Left renal pelvis (tissue), 4 donors: ENCODE measurements around the gene DAGLA. TPM values are rescaled to one million over a fixed set of nuclear protein-coding genes. Genes with fewer than 3 reads are reported as not detected.
"Not testable (repeated sequence)": the region's sequence is repeated elsewhere in the genome, so short reads cannot be mapped to it uniquely, and the experiment has no call there.

Experiments used
- DNase-seq, 4 donors: peaks; one replicate each; pipeline ENCODE4 v3.0.0-alpha.2; 2013; ENCODE audit warnings: low read depth in 4 of 4, low spot score in 3 of 4
- polyA plus RNA-seq, 4 donors: library from polyadenylated mRNA; unstranded; fragments of 120-200 nt; gene quantifications; one replicate each; pipeline ENCODE4 v1.2.1, GENCODE V29; 2013; ENCODE audit not compliant: insufficient read length in 4 of 4

The DAGLA gene
- polyA plus RNA-seq, 4 donors, result 3.0 to 4.2 (median 3.3) TPM

DNA sequence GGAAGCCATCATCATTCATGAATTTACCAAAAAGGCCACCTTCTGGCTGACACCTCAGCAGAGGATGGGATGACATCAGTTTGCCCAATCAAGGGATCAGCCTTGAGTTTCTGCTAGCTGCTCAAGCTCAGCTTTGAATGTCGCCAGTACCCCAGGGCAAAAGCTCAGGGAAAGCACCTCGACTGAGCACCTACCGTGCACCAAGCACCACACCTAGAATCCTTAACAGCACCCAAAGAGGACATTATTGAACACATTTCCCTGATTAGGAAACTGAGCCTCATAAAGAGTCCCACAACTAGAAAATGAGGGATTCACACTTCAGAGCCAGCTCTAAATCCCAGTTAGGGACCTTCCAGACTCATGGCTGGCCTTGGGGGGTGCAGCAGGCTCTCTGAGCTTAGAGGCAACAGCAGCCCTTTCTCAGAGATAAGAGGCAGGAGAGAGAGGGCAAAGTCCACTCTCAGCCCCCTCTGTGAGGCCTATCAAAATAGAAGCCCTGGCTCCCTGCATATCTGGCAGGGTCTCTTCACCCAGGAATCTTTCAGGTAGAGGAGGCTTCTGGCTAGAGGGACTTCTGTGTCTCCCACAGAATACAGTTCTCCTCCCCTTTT, 13.4 kb upstream of the DAGLA start:
- DNase-seq, result no peak

DNA sequence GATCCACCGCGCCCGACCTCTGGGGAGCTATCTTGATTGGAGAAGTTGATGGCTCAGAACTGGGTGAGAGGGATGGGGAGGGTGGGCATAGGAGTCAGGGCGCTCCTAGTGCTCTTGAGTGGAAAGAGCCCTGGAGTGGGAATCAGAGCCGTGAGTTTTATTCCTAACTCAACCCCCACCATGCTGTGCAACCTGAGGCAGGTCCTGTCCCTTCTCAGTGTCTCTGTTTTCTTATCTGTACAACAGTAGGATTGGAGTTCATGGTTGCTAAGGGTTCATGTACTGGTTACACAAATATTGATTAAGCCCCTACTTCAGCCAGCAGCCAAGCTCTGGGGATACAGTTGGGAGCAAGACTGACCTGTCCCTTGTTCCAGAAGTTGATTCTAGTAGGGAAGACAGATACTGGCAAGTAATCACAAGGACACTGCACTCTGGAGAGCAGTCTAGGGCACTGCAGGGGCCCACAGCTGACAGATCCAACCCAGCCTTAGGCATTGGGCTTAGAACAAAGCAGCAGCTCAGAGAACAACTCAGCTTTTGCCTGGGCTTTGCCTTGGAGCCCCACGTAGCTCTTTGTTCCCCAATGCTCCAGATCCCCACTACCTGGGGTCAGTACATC, 12.4 kb upstream of the DAGLA start:
- DNase-seq, result no peak

DNA sequence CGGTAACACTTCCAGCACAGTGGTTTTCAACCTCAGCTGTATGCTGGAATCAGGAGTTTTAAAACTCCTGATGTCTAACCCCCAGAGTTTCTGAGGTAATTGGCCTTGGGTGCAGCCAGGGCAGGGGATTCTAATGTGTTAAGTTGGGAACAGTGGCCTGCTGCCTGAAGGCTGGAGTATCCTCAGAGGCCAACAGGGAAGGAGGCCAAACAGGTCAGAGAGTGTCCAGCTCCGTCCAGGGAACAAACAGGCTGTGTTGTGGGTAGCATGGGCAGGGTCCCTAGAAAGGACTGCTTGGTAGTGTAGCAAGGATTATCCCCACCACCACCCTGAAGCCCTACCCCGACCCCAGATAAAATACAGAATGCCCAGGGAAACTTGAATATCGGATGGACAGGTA, 10.8 kb upstream of the DAGLA start:
- DNase-seq, result no peak

DNA sequence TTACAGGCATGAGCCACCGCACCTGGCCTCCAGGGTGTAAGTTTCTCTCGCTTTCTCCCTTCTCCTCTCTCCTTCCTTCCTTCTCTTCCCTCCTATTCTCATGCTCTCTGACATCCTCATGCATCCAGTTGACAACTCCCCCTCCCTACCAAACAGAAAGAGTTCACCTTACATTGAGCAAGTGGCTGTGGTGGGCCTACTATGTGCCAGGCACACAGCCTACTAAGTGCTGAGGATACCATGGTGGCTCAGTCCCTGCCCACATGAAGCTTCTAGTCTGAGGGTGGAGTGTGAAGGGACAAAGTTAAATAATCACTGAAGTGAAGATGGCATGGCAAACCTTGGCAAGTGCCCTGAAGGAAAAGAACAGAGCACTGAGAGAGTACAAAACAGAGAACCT, 9.6 kb upstream of the DAGLA start:
- DNase-seq, result no peak

DNA sequence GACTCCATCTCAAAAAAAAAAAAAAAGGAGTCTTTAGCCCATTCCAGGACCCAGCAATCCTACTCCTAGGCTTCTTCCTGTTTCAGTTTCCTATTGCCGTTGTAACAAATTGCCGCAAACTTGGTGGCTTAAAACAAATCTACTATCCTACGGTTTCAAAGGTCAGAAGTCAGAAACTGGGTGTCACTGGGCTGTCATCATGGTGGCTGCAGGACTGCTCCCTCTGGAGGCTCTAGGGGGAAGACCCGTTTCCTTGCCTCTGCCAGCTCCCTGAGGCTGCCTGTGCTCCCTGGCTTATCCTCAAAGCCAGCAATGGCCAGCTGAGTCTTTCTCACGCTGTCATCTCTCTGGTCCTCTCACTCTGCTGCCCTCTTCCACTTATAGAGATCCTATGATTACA, 8.7 kb upstream of the DAGLA start:
- no peak for DNase-seq

DNA sequence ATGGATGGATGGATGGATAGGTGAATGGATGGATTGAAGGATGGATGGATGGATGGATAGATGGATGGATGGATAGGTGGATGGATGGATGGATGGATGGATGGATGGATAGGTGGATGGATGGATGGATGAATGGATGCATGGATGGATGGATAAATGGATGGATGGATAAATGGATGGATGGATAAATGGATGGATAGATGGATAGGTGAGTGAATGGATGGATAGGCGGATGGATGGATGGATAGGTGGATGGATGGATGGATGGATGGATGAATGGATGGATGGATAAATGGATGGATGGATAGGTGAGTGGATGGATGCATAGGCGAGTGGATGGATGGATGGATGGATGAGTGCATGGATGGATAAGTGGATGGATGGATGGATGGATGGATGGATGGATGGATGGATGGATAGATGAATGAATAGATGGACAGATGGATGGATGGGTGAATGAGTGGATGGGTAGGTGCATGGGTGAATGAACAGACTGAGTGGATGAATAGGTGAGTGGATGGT, 6.2 kb upstream of the DAGLA start:
- DNase-seq, result not testable (repeated sequence)

DNA sequence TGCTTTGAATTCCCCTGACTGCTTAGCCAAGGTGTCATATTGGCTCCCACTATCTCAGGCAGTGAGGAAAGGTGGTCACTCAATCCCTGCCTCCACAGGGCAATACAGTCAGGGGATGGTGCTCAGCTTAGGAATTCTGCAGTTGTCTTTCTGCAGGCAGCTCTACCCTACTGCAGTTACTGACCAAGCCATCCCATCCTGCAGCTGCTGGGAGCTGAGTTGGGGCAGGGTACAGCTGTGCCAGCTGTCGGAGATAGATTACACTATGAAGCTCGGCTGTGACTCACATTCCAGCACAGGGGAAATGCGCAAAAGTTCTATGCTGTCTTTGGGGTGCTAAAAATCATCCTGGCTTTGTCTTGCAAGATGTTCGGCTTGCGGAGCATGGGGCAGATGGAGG, 4.4 kb upstream of the DAGLA start:
- no peak for DNase-seq

DNA sequence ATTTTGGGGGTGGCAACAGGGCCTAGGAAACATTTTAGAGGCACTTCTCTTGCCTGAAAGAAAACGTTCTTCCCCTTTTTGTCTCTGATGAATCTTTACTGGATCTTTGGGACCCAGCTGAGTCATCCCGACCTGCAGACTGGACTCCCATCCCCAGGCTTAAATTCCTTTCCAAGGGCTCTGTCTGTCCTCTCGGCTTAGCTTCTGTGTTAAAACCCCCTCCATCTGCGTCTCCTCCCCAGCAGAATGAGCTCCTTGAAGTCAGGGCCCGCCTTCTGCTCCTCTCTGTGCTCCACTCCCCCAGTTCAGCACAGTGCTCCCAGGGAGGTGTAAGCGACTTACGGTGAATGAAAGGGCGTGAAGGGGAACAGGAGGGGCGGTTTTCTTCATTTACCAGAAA, 895 bp upstream of the DAGLA start:
- DNase-seq, result no peak

DNA sequence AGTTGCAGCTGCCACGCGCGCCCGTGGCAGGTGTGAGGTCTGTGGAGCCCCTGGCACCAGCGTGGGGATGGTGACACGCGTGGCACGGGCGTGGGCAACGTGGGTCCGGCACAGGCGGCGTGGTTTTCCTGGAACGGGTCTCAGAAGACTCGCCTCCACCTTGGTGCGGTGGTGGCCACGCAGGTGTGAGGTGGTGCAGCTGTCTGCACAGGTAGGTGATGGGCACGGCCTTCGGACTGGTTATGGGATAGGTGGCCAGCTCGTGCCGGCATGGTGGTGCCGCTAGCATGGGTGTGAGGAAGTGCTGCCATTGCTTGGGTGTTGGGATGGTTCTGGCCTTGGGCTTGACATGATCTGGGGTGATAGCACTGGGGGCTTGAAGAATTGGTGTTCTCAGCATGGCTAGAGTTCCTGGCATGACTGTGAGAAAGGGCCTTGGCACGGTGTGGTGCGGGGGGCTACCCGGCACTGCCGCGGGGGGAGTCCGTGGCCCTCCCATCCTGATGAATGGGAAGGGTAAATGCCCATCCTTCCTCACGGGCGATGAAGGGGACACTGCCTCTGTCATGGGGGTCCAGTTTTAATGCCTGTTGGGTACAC, 531 bp downstream of the DAGLA start:
- DNase-seq, result no peak

DNA sequence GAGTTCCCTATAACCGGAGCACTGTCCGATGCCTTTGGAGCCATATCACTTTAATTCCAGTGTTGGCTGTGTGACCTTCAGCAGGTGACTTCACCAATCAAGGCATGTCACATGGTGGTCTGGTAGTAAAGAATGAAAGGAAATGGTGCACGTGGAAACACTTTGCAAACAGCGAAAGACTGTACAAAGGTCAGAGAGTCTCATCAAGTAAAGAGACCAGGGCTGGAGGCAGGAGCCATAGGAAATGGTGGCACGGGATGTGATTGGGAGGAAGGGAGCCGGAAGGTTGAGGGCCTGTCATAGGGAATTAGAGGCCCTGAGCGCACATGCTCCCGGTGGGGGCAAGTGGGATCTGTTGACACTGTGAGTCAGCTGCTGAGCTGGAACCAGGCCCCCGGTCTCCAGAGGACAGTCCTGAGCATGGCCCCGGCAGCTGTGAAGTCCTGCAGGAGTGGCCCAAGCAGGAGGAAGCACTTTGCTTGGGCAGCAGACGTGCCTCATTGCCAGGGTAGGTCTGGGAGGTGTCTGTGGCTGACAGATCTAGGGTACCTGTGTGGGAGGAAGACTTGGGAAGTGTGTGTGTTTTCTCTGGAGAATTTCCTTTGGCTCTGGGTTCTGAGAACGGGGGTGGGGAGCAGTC, 2.0 kb downstream of the DAGLA start:
- DNase-seq, result no peak

DNA sequence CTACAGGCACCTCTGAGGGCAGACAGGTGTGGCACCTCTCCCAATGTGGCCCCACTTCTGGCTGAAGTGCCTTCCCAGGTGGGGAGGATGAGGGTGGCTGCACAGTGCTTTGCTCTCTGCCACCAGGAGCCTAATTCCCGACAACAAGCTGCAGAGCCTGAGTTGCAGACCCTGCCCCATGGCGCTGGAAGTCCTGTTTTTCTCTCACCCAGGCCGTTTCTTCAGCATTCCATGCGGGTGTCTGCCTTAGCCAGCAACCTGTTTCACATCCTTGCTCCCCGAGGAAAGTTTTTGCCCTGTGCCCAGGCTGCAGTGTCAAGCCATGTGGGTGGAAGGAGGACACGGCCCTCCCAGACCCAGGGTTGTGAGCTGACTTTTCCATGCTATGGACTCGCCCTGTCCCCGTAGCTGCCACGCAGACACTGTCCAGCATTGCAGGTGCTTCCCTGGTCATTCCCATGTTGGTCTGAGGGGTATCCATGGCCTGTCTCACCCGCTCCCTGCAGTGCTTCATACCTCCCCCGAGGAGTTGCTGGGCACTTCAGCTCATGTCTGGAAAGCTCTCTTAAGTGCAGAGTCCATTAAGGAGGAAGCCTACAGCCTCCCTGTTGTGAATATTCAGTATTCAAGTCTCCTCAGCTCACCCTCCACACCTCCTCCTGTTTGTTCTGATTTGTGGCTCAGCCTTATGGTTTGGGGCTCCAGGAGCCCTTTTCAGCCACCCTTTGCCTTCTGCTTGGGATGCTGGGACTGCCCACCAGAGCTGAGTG, 2.9 kb downstream of the DAGLA start:
- no peak for DNase-seq

DNA sequence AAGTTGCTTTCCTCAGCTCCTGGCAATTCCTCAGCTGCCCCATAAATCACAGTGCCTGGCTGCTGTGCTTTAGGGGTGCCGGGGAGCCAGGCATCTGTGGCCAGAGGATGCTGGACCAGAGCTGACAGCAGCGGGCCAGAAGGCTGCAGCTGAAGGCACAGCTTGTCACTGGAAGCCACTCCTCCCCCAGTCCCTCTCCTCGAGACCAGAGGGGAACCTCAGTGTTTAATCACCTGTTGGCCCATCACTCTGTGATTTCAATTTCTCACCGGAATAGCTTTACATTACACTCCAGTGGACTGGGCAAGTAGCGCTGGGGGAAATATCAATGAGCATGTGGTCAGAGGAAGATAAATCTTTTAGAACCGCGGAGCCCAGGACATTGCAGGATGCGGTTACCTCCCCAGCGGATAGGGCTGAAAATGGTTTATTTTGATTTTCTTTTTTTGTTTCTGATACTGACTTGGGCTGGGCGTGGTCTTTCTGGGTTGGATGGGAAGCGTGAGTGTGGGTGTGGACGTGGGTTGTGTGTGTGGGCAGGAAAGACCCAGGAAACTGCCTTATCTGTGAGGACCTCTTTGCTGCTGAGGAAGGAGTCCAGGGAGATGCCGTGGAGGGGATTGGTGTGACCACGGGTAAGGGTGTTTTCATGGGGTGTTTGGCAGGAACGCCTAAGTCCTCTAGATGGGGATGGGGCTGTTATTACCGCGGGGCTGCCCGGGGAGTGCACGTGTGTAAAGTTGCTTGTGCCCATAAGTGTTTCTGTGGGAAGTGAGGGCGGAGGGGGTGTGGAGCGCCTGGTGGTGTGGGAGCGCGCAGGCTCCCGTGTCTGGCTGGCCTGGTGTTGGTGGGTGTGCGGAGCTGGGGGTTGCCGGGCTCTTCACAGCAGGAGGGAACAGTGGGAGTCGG, 4.0 kb downstream of the DAGLA start:
- no peak for DNase-seq

DNA sequence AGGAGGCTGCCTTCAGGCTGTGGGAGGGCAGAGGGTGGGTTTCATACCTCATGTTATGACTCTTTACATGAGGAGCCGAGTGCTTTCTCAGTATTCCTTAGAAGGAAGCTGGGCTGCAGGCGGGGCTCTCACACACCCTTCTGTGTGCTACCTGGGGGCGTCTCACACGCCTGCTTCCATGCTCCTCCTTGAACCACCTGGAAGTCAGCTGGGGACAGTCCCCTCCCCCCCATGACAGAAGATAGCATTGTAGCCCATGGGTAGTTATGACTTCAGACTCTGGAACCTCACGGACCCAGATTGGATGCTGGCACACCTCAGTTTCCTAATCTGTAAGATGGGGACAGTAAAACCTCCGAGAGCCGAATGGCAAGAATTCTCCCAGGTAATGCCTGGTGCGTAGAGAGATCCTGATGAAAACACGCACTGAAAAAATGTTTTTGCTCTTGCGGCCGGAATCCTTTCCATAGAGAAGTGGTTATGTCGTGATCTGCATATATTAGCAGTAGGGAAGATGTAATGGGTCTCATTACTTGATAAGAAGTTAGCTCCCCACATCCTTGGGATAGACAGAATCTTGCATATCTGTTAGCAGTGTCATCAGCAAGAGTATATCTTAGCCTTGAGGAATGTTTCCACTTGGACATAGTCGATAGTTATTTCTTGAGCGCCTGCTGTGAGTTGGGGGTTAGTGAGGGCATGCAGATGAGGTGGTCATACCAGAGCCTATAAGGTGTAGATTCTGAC, 4.9 kb downstream of the DAGLA start:
- no peak for DNase-seq

DNA sequence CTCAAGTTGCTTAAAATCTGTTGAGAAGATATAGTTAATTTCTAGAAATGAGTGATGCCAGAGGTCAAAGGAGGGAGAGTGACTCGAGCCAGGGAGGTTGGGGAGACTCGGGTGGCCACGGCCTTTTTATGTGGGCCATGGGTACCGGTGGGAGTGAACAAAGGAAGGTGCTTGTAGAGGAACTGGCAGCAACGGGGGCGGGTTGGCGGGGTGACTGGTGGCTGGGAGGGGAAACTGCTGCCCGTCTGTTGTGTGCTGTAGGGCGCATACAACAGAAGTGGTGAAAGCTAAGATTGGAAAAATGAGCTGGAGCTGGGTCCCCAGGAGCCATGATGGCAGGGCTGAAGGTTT, 5.4 kb downstream of the DAGLA start:
- no peak for DNase-seq

DNA sequence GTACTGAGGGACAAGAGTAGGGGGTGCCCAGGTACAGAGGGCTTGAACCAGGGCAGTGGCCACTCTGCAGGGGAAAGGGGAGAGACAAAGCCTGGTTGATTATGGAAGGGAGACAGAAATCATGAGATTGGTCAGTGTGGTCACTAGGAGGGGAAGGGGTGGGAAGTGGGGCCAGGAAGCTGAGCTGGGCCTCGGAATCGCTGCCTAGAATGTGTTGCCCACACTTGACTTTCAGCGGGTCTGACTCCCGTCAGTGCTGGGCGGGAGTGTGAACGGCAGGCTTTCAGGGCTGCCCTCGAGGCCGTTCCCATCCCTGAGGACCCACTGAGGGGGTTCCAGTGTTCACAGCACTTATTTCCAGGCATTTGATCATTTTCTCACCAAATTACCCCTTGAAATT, 5.9 kb downstream of the DAGLA start:
- no peak for DNase-seq

DNA sequence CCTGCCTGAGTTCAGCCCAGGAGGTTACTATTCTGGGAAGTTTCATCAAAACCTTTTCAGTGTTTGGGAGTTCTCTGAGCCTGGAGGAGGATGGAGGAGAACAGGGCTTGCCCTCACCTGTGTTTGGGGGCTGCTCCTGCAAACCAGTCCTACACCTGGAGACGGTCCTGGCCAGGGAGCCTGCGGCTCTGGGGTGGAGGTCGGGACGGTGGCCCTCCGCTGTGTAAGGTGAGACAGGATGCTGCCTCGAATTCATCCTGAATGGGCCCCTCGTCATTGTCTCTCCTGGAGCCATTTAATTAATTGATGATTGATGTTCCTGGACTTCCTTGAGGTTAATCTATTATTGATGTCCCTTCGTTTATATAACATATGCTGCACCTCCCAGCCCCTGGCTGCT, 6.3 kb downstream of the DAGLA start:
- DNase-seq, result no peak

DNA sequence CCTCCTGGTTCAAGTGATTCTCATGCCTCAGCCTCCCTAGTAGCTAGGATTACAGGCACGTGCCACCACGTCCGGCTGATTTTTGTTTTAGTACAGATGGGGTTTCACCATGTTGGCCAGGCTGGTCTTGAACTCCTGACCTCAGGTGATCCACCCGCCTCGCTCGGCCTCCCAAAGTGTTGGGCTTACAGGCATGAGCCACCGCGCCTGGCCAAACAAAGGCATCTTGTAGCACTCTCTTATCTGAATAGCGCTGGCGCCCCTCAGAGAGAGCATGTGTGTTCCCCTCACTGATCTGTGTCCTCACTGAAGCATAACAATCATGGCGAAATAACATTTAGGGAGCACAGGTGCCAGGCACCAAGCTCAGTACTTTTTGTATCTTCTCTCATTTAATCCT, 7.2 kb downstream of the DAGLA start:
- no peak for DNase-seq

DNA sequence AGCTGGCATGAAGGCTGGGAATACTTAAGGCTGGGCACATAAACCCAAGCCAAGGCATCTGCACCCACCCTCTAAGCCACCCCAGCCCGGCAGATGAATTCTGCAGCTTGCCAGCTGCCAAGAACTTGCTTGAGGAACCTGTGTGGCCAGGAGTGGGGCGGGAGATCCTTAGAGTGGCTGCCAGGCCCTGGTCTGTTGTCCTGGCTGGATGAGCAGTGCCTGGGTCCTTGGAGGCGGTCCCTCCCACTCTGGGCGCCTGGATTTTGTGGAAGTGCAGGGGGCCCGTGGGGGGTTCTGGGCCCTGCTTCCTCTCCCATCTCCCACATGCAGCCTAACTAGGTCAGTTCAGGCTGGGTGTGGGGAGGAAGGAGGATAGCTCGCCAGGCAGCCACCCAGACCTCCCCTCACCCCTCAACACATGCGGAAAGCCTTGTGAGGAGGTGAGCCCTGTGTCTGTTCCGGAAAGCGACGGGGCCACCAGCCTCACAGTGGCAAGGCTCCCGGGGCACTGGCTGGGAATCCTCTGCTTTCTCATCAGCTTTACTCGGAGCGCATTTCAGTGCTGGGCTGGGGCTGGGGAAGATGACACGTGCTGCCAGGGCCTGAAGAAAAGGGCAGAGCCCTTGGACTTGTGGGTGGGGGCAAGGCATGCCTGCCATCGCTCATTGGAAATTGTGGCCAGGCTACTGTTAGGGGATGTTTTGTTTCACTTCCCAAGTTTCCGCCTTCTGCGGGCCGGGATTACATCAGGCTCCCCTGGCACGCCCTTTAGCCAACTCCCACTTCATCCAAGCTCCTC, 8.4 kb downstream of the DAGLA start:
- DNase-seq, result no peak

DNA sequence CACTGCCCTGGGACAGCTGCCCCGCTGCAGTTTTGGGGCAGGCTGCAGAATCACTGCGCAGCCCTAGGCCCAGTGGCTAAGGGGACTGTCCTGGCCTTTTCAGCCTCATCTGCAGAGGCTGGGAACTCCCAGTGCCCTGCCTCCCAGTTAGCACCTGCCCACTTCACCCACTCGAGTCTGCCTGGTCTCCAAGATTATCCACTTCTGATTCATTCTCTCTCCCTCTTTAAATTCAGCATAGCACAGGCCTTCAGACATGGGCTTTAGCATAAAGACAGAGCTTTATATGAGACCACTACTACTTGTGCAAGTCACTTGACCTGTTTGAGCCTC, 8.9 kb downstream of the DAGLA start:
- no peak for DNase-seq
